Stimulated activated naive CD4-positive, alpha-beta T cell (primary cell): Measurements from ENCODE around the gene MAML2.
A peak's percentile ranks its signal among the peaks of the same experiment; 100 is the strongest.

Experiments
- DNase-seq, 6 experiments: peaks; one replicate each; lab custom pipeline; 2025; lab: John Stamatoyannopoulos, UW

Gene MAML2

DNA sequence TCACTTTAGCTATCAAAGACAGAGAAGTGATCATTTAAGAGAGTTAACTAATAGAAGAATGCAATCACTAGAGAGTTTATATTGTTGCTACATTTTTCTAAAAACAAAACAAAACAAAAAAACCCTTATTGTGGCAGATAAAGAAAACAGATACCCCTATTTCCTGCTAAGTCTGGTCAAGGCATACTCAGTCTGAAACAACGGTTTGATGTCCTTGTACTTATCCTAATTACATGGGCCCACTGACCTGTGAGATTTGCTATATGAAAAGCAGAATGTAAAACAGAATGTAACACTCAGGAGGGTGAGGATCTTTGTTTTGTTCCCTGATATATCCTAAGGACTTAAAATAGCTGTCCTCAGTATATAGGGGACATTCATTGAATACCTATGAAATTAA is 24.6 kb downstream of the MAML2 start:
- no peak for DNase-seq

DNA sequence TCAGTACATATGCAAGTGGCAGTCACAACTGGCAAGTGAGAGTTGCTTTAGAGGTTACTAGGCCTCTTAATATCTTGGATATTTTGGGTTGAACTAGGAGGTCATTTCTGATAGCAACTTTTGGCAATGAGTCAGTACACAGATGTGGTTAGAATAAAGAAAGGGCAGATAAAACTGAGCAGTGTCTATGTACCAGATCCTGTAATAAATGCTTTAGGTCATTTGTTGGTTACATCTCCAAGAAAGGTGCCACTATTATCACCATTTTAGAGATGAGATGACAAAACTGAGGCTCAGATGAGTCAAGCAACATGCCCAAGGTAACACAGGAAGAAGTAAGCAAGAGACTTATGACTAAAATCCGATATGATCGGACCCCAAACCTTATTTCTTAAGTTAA is 25.0 kb downstream of the MAML2 start:
- no peak for DNase-seq

DNA sequence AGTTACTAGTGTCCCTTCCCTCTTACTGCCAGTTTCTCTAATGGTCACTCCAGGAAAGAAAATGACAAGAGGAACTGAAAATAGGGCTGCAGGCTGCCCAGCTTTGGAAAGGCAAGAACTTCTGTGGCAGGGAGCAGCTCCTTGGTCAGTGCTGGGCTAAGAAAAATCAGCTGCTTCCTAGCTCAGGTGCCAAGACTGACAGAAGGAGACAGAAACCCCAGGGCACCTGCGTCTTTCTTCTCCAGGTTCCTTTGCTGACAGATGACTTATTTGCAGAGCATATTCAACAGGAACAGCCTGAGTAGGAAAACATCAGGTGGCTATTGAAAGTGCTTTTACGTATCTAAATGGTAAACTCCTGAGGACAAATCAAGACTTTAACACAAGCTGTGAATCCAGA is 25.4 kb downstream of the MAML2 start:
- no peak for DNase-seq

DNA sequence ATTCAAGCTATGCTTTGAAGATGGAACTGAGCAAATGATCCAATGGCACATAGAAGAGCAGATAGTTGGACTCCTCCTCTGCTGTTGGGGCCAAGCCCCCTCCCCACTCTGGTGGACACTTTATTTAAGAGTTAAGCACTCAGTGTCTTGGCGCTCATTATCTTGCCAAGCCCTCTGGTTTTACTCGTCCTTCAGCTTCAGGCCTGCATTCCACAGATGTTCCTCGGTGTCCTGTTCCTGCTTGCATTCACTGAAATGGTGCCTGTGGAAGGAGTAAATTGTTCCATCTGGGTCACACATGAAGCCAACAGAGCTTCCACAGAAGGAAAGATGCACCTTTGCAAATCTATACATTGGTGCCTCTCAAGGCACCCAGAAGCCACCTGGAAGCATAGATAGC is 26.1 kb downstream of the MAML2 start:
- no peak for DNase-seq

DNA sequence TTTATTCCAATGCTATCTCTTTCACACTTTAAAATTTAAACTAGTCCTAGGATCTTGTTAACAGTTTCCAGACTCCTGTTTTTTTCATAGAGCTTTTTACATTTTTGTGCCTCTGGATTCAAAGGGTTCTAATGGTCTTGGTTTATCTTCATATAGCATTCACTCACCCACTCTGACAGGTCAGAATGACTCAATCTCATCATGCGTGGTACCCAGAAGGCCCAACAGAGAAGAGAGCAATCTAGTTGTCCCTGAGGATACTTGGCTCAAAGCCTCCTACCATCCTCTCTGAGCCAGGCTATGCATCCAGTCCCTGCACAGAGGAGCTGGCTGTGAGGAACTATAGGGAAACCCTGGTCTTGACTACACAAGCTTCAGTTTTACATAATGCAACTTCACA is 27.5 kb downstream of the MAML2 start:
- DNase-seq, result no peak

DNA sequence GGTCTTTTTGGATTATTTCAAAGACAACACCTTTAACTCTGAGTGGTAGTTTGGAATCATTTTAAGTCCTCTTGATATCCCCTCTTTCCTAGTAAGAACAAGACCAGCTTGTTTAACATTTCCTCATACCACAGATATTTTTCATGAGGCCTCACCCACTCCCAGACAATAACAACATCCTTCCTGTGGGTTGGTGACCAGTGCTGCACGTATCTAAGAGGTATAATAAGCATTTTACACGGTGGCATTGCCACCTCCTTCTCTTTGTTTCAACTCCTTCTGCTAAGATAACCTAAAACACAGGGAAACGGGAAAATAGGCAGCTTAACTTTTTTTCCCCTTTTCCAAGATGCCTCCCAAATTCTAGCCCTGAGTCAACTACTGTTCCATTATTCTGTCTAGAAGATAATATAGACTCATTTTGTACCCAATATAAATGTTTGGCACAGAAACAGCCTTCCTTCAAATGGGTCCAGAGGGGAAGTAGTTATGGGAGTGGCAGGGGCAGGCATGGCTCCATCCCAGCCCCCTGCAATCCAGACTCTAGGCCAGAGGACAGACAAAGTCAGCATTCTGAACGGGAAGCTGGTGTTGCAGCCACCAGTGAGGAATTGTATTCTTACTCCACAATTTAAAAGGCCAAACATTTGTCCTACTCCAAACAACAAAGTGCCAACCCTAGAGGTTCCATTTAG is 28.5 kb downstream of the MAML2 start:
- DNase-seq, result no peak

DNA sequence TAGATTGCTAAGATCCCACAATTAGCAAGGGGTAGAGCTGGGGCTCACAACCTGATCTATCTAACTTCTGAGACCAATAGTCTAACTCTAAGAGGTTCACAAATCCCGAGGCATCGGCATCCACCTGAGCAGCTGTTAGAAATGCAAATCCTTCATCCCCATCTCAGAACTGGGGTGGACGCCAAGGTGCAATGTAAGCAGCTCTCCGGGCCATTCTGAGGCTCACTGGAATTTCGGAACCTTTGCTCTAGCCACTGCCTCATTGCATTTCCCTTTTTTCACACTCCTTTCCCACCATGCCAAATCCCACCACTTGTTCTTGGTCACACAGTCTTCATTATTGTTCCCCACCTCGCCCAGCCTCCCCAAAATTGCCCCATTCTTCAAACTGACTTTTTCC is 29.8 kb downstream of the MAML2 start:
- DNase-seq, result no peak

DNA sequence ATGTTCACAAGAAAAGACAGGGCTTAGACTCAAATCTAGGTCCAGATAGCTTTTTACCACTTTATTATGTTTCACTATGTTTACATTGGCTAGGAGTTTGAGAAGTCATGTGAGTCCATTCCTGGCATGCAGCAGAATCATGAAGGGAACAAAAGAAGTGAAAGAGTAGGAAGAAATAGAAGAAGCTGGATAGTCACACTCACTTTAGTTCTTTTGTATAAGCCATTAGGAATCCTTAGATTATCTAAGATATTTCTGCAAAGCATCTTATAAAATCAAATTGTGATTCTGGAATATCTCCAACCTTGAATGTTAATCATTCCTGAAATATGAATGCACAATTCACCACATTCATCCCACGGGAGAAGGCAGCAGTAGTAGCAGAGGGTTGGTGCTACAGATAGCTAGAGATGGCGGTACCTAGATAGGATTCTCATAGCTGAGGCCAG is 31.9 kb downstream of the MAML2 start:
- no peak for DNase-seq

DNA sequence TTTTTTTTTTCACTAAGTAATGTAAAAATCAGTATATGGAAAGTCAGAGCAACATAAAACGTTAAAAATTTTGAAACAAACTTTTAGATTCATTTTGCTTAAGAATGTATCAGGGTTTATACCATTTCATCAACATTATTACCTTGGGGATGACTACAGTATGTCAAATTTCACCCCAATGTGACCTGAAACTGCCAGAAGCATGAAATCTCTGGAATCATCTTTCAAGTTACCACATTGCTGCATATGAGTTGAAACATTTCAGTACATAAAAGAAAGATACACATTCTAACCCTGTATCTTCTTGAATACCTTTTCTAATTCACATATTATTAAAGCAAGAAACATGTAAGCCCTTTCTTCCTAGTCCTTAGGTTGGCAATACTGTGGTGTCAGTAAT is 32.8 kb downstream of the MAML2 start:
- no peak for DNase-seq

DNA sequence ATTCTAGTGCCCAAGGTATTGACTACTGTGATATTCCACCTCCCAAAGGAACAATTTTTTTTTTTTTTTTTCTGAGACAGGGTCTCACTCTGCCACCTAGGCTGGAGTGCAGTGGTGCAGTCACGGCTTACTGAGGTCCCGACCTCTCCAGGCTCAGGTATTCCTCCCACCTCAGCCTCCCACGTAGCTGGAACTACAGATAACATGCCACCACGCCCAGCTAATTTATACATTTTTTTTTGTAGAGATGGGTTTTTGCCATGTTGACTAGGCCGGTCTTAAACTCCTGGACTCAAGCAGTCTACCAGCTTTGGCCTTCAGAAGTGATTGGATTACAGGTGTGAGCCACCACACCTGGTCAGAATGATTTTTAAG is 33.4 kb downstream of the MAML2 start:
- no peak for DNase-seq

DNA sequence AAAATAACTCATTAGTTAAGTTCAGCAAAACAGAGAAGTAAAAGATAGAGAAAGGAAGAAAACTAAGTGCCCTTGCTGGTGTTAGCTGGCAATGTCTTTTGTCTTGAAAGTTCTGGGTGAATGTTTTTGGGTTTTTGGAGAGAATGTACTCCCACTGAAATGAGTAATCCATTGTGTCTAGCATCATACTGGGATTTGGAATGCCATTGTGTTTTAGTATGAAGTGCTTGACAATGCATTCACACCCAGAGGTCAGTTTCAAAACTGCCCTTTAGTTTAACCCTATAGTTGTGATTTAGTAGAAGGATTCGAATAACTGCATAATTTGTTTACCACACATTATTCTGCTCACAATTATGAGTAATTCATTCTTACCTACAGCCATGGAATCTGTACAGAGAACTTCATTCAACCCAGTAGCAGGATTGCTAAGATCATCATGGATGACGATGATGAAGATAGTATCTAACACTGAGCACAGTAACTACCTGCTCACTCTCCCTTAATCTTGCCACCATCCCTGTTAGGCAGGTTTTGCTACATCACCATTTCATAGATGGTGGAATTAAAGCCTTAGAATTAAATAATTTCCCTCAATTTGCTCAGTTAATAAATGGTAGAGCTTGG is 33.9 kb downstream of the MAML2 start:
- no peak for DNase-seq

DNA sequence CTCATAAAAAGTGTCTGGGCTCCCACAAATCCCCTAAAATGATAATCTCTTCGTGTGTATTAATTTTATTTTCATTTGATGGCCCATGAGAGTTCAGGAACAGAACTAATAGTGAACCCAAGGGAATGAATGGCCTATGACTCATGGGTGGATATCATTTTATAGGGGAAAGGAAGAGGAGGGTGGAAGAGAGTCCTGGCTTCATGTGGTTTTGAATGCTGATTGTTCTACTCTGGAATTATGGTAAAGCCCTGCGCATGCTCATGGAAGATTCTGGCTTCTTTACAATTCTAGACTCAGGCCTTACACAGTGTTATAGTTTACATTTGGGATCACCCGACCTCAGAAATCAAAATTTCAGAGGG is 35.2 kb downstream of the MAML2 start:
- no peak for DNase-seq

DNA sequence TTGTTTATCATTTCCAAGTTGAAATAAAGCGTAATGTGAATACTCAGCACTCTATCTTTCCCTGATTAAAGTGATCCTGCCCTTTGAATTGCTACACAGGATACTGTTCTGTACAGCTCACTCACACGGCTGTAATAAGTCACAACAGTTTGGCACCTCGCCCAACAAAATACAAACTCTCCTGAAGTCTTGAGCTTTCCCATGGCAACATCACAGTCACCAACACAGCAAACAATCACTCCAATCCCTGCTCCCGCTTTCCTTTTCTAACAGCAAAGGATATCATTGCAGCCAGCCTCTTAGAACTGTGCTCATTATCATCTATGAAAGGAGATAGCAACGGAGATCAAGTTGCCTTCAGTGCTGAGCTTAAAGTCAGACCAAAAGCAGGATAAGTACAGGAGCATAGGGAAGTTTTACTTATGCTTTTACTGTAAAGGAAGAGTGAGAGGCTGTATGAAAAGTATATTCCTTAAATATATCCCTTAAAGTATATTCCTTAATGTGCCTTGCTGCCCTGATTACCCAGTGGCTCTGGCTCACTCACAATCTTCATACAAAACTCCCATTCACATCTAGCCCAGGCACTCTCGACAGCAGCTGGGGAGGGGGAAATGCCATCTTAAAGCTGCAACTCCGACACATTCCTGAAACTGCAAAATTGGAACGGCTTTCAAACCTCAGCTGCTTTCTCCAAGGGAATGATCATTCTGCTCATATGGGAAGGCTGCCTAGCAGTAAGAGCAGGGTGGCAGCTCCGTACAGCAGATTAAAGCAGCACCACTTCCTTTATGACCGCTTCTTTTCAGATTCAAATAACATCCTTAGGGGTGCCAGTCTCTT is 35.8 kb downstream of the MAML2 start:
- DNase-seq, result peak in 2 of 6 experiments; percentile 22 to 25

DNA sequence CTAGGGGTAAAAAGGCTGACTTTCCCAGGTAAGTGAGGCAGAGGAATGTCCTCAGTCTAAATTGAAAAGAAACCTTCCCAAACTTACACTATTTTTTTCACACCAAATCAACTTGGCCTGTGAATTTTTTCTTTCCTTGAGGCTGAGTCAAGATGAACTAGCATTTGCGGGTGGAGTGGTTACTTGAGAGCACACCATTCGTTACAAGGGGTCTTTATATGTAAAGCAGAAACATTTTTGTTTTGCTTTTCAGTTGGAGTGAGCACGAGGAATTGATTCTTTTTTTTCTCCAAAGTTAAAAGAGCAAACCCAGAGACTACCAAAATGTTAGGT is 36.4 kb downstream of the MAML2 start:
- DNase-seq, result no peak

DNA sequence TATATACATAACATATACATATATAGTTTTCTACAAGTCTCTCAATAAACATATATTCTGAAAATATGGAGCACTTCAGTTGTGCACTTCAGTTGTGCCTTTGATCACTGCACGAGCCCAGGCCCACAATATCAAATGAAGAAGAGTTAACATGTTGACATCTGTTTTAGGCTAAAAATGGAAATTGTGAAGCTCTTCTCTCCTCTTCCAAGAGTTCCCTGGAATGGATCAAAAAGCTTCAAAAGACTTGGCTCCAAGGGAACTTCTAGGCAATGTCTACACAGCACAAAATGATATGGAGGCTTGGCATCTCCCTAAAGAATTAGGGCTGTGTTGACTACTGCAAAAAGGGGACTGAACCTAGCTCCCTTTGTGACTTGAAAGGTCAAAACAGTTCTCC is 36.9 kb downstream of the MAML2 start:
- no peak for DNase-seq

DNA sequence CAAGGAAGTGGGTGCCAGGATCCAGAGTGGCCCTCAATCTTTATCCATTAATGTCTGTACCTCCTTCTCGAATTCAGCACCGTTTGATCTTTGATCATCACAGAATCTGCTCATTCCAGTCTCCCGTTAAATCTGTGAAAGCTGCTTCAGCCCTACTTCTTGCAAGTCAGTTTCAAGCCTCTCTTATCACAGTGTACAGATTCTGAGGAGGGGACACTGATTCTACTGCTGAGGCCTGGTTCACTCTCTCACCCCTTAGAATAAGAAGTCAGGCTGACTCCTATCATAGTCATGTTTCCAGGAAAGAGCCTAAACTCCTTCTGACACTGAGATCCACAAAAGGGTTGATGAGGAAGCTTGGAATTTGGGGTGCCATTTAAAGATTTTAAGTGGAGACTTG is 39.0 kb downstream of the MAML2 start:
- no peak for DNase-seq

DNA sequence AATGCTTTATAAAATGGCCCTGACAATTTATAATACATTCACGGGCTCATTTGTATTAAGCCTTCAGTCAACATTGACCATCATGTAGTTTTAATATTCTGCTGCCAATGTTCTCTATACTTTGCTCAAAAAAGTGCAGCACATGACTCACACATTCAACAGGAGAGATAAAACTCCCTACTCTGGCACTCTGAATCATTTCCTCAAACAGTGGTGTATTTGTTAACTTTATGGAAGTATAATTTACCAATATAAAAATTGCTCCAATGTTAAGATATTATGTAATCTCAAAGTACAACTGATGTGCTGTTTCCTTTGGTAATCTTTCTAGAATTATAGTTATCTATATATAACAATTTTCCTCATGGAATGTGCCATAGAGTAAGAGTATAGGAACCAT is 39.9 kb downstream of the MAML2 start:
- DNase-seq, result no peak

DNA sequence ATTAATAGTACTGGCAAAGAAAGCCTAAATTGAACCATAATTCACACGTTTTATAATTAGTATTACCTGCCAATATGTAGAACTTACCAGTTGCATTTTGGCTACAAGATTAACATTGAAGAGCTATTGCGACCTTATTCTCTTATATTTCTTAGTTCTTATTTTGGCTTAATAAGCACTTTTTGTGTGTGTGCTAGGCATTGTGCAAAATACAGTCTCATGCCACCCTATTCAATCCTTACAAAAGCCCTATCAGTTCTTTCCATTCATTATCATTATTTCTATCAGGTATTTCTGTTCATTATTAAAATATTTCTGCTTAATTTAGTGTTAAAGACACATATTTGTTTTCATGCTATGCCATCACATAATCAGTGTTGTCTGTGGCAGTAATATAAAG is 41.2 kb downstream of the MAML2 start:
- DNase-seq, result no peak

DNA sequence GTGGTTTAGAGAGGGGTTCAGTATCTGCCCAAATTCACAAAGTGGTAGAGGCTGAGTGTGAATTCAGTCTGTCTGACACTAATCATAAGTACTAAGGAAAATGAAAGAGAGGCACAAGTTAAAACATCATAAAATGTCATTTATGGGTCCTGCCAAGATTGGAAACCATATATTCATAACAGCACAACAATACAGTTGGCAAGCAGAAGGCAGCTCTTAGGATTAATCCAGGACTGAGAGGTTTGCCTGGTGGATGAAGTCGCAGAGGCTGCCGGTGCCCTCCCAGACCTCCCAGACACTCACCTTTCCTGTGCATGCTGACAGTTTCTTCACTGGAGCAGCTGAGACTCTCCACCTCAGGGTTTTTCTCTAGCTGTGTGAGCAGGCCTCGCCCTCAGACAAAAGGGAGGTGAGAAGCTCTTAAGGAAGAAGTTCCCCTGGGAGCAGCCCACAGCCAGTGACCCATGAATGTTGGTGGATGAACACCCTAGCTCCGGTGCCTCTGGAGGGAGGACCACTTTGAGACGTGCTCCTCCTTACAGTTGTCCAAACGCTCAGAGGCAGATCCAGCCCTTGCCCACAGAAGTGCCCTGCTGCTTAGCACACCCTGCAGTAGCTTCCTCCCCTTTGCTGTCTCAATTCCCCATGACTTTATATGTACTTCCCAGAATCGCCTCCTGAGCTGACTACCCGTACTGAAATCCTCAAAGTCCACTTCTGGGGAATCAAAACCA is 43.7 kb downstream of the MAML2 start:
- no peak for DNase-seq

DNA sequence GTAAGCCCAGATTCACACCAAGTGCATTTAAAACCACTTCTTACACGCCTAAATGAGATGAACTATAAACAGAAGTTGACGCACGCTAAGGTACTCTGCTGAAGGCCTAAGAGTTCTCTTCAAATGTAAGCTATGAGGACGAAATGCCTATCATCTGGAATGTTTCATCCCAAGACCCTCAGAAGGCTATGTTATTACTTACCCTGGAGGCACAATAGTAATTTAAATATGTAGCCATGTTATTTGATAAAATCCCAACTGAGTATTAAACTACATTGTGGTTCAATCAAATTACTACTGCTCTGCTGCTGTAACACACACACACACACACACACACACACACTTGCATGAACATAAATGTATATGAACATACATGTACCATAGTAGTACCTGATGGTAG is 47.6 kb downstream of the MAML2 start:
- no peak for DNase-seq

DNA sequence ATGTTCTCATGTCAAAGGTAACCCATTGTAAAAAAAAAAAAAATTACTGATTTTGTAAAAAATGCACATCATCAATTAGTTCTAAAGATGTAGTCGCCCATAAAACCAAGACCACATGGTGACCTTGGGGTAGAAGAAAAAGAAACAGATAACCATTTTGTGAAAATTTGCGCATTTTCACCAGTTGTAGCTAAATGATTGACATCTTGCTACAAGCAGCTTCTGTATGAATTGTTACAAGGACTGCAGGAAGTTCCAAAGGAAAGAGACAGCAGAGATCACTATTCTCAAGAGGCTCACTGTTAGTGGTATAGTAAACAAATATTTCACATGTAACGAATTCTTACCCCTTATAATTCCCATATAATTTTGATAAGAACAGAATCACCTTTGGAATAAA is 48.7 kb downstream of the MAML2 start:
- DNase-seq, result peak in 1 of 6 experiments; percentile 10

DNA sequence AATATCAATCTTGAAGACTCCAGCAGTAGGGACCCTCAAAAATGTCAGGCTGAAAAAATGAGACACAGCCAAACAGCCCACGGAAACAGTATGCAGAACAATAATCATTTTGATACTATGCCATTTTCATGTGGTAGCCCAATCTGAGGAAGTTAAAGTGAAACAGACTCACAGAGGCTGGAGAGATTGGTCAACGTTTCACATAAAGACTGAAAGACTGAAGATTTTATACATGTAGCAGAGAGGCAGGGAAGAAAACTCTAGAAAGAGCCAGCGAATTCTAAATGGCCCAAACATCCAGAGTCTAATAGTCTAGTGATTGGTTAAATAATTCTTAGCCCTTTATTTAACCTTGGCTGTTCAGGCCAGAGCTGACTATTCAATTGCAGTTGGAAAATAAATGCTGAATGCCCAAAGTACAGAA is 49.4 kb downstream of the MAML2 start:
- DNase-seq, result no peak

DNA sequence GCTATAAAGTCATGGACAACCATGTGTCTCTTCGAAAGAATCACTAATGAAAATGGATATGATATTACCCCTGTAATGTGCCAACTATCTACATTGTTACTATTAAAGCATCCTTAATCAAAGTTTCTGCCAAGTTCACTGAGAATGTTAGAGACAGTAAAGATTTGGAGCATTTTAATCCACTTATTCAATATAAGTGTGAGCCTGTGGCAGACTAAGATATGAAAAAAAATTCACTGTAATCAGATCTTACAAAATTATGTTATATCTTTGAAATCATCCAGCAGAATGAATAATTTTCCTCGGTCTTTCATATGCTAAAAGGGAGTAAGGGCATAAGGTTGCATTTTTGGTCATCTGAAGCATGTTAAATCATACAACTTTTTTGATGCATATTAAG is 49.9 kb downstream of the MAML2 start:
- DNase-seq, result no peak
